Natural killer cell (primary cell): ENCODE measurements around the gene HIVEP3. TPM values are rescaled to one million over a fixed set of nuclear protein-coding genes. Genes with fewer than 3 reads are reported as not detected.

Experiments used
- ATAC-seq, 3 donors: fragments of 150-1000 bp in 2 of 3; fragments of 200-7000 bp in 1 of 3; cut with Tn5 transposase; 1 replicate in 1 of 3; 2 replicates in 2 of 3; pipeline ENCODE4 v1.10.0; 2021; ENCODE audit warnings: mild to moderate bottlenecking in 2 of 3, moderate library complexity in 2 of 3
- DNase-seq, 2 donors: peaks; one replicate each; pipeline versions ENCODE4 v3.0.0 to v3.0.0-alpha.2; 2013 to 2021; ENCODE audit warnings: mixed read lengths in 1 of 2
- H3K27ac ChIP-seq: one replicate; pipeline ENCODE4 v1.5.1; 2013; ENCODE audit warnings: mild to moderate bottlenecking, low read length
- H3K27me3 ChIP-seq: one replicate; pipeline ENCODE4 v1.6.1; 2013; ENCODE audit warnings: low read length; ENCODE audit not compliant: control insufficient read depth, insufficient read depth
- H3K36me3 ChIP-seq: one replicate; pipeline ENCODE4 v1.6.1; 2013; ENCODE audit warnings: low read length; ENCODE audit not compliant: control insufficient read depth, insufficient read depth
- H3K4me1 ChIP-seq: one replicate; pipeline ENCODE4 v1.6.1; 2013; ENCODE audit warnings: low read length; ENCODE audit not compliant: control insufficient read depth, insufficient read depth
- H3K4me3 ChIP-seq: one replicate; pipeline ENCODE4 v1.5.1; 2013; ENCODE audit warnings: low read length
- H3K9me3 ChIP-seq: one replicate; pipeline ENCODE4 v1.6.1; 2013; ENCODE audit warnings: low read length; ENCODE audit not compliant: control insufficient read depth, insufficient read depth
- H3K27ac Mint-ChIP-seq, 2 donors: one replicate each; pipeline ENCODE4 v1.8.0; 2022; ENCODE audit warnings: mild to moderate bottlenecking in 2 of 2, mixed read lengths in 2 of 2, moderate library complexity in 1 of 2
- H3K27me3 Mint-ChIP-seq, 2 donors: one replicate each; pipeline ENCODE4 v1.8.0; 2022; ENCODE audit warnings: low read depth in 2 of 2, mixed read lengths in 2 of 2
- H3K36me3 Mint-ChIP-seq: one replicate; pipeline ENCODE4 v1.8.0; 2022; ENCODE audit warnings: mixed read lengths
- H3K4me1 Mint-ChIP-seq, 2 donors: one replicate each; pipeline ENCODE4 v1.8.0; 2022; ENCODE audit warnings: mixed read lengths in 2 of 2
- H3K4me3 Mint-ChIP-seq: one replicate; pipeline ENCODE4 v1.8.0; 2022; ENCODE audit warnings: mild to moderate bottlenecking, moderate library complexity, mixed read lengths
- H3K9me3 Mint-ChIP-seq, 2 donors: one replicate each; pipeline ENCODE4 v1.8.0; 2022; ENCODE audit warnings: mixed read lengths in 2 of 2
- CTCF ChIP-seq: fragments of 200-600 bp; IDR thresholded peaks from one replicate; pipeline ENCODE4 v1.8.0; 2022; ENCODE audit warnings: antibody characterized with exemption
- WGBS: methylation state at CpG from one replicate; pipeline ENCODE4 v1.1.7; 2013; ENCODE audit warnings: missing lambda C conversion rate; ENCODE audit not compliant: insufficient coverage; 5-methylcytosine and 5-hydroxymethylcytosine counted together
- intact Hi-C: fragments of 100-400 bp; cut with micrococcal nuclease; formaldehyde crosslinking; loops from one replicate; pipeline ENCODE4 v1.14.2; 2022
- total RNA-seq, 4 donors: library from RNA; stranded (reverse); fragments of 120-200 nt in 1 of 4; gene quantifications; one replicate each; pipeline versions ENCODE4 v1.2.3 to v1.2.4, GENCODE V29; 2013 to 2022

HIVEP3 gene
- total RNA-seq, 3 donors from 2014 or later (not counting 1 experiment from before 2014, with no cell fraction given): 26.2 to 35.2 (median 29.8) TPM

GRCh38 chr1:41809692-41810091, 109.0 kb downstream of the HIVEP3 start:
- 35% methylated on average over 3 of the region's 3 CpGs for WGBS
- Mint-ChIP-seq H3K27ac (no peak overlapping the region), H3K9me3 (no peaks in the 10 kb centered on the region), H3K4me3 (no peak overlapping the region), H3K4me1 (peaks cover 70 to 73% of the 10 kb centered on the region in 2 donors), H3K27me3 (no peaks in the 10 kb centered on the region), H3K36me3 (no peaks in the 10 kb centered on the region)
- no peak for DNase-seq
- no peaks in the 10 kb centered on the region for H3K9me3 ChIP-seq
- no peak overlapping the region for H3K27ac ChIP-seq
- no peak overlapping the region for H3K4me3 ChIP-seq
- TF ChIP-seq CTCF: no peak
- peaks cover 70% of the 10 kb centered on the region for H3K4me1 ChIP-seq
- intact Hi-C loops: loop anchor here (5.0 to 10.0 kb wide), 4 partner anchors 108 to 363 kb away; partner anchors contain the start of gene HIVEP3
- H3K27me3 ChIP-seq: no peaks in the 10 kb centered on the region
- H3K36me3 ChIP-seq: no peaks in the 10 kb centered on the region
- ATAC-seq: no peak

- Histone ChIP-seq H3K36me3 (no peaks in the 10 kb centered on the region), H3K4me1 (peaks cover 76% of the 10 kb centered on the region), H3K27me3 (no peaks in the 10 kb centered on the region), H3K4me3 (no peak overlapping the region), H3K9me3 (no peaks in the 10 kb centered on the region), H3K27ac (peak overlapping the region; percentile 19)
- Mint-ChIP-seq H3K36me3 (no peaks in the 10 kb centered on the region), H3K9me3 (no peaks in the 10 kb centered on the region), H3K4me3 (peak overlapping the region; percentile 78), H3K4me1 (peaks cover 82 to 83% of the 10 kb centered on the region in 2 donors), H3K27ac (peak overlapping the region; percentile 90 to 99), H3K27me3 (no peaks in the 10 kb centered on the region)
- 76% methylated on average over 6 of the region's 6 CpGs for WGBS
- ATAC-seq: no peak
- no peak for TF ChIP-seq CTCF
- DNase-seq: peak in 1 of 2 donors; percentile 20
- intact Hi-C loops: loop anchor here (10.0 kb wide), 1 partner anchor 227 kb away; no protein-coding TSS in a partner anchor
These were observed 111.3 kb downstream of the HIVEP3 start for GRCh38 chr1:41807390-41807789.

- Mint-ChIP-seq H3K27me3 (no peaks in the 10 kb centered on the region), H3K4me3 (peak overlapping the region; percentile 78), H3K9me3 (no peaks in the 10 kb centered on the region), H3K27ac (peak overlapping the region; percentile 90 to 99), H3K4me1 (peaks cover 79 to 80% of the 10 kb centered on the region in 2 donors), H3K36me3 (no peaks in the 10 kb centered on the region)
- DNase-seq (peak in 1 of 2 donors; percentile 57), ATAC-seq (peak; percentile 38 to 57 (median 55))
- Histone ChIP-seq H3K9me3 (no peaks in the 10 kb centered on the region), H3K36me3 (no peaks in the 10 kb centered on the region), H3K27ac (peak overlapping the region; percentile 66), H3K4me1 (peaks cover 76% of the 10 kb centered on the region), H3K4me3 (no peak overlapping the region), H3K27me3 (no peaks in the 10 kb centered on the region)
- intact Hi-C loops: loop anchor here (10.0 kb wide), 1 partner anchor 228 kb away; no protein-coding TSS in a partner anchor
- 45% methylated on average over 12 of the region's 17 CpGs for WGBS
- TF ChIP-seq CTCF: no peak
These were observed 112.1 kb downstream of the HIVEP3 start for GRCh38 chr1:41806472-41807155.
